HFFc6 (cell line): Measurements from ENCODE around the gene ZNF346. TPM values are rescaled to one million over a fixed set of nuclear protein-coding genes. Genes with fewer than 3 reads are reported as not detected.

ENCODE experiments used
- DNase-seq: peaks from one replicate; pipeline ENCODE4 v3.0.0-alpha.2; 2018
- H3K27ac Mint-ChIP-seq: 2 replicates; pipeline ENCODE4 v1.8.0; 2020; ENCODE audit warnings: mild to moderate bottlenecking, mixed read lengths
- H3K27me3 Mint-ChIP-seq: 2 replicates; pipeline ENCODE4 v1.8.0; 2021; ENCODE audit warnings: mild to moderate bottlenecking, moderate library complexity, mixed read lengths; ENCODE audit not compliant: insufficient read depth
- H3K36me3 Mint-ChIP-seq: 2 replicates; pipeline ENCODE4 v1.8.0; 2021; ENCODE audit warnings: low read depth, mixed read lengths
- H3K4me1 Mint-ChIP-seq: 2 replicates; pipeline ENCODE4 v1.8.0; 2020; ENCODE audit warnings: low read depth, mixed read lengths
- H3K4me3 Mint-ChIP-seq: 2 replicates; pipeline ENCODE4 v1.8.0; 2020; ENCODE audit warnings: mild to moderate bottlenecking, moderate library complexity, mixed read lengths
- H3K9me3 Mint-ChIP-seq: 2 replicates; pipeline ENCODE4 v1.8.0; 2020; ENCODE audit warnings: mild to moderate bottlenecking, mixed read lengths
- CTCF ChIP-seq: fragments of 200-600 bp; sonication (generic); IDR thresholded peaks from 2 replicates; pipeline ENCODE4 v1.5.0; 2021; ENCODE audit warnings: antibody characterized with exemption, mild to moderate bottlenecking
- total RNA-seq, 6 experiments: library from RNA; stranded (reverse); fragmentation: NEBNext Ultra II Directional; extraction: Animal tissue kit (Norgen Biotek cat#: 25700); gene quantifications; 2 replicates in 1 of 6; 3 replicates in 5 of 6; pipeline ENCODE4 v1.2.3, GENCODE V29; 2021

Gene ZNF346
- total RNA-seq, 6 experiments from 2014 or later, result 11.2 to 15.1 (median 12.0) TPM

- Mint-ChIP-seq H3K36me3 (peaks cover 29% of the 10 kb centered on the region), H3K9me3 (no peaks in the 10 kb centered on the region), H3K4me1 (peaks cover 18% of the 10 kb centered on the region)
Observed at GRCh38 chr5:177029498-177029897, 7.0 kb downstream of the ZNF346 start.

GRCh38 chr5:177035976-177036375 is 13.5 kb downstream of the ZNF346 start:
- TF ChIP-seq CTCF, result no peak
- DNase-seq, result no peak
- Mint-ChIP-seq H3K4me1 (peaks cover 7% of the 10 kb centered on the region), H3K36me3 (peaks cover 11% of the 10 kb centered on the region; the same call in 1 of the 2 replicates), H3K27ac (no peak overlapping the region), H3K27me3 (no peaks in the 10 kb centered on the region), H3K4me3 (no peak overlapping the region), H3K9me3 (no peaks in the 10 kb centered on the region)

More at GRCh38 chr5:177029498-177029897, 7.0 kb downstream of the ZNF346 start:
- DNase-seq, result no peak
- Mint-ChIP-seq H3K4me3 (no peak overlapping the region), H3K27ac (no peak overlapping the region), H3K27me3 (no peaks in the 10 kb centered on the region)
- no peak for TF ChIP-seq CTCF

DNA sequence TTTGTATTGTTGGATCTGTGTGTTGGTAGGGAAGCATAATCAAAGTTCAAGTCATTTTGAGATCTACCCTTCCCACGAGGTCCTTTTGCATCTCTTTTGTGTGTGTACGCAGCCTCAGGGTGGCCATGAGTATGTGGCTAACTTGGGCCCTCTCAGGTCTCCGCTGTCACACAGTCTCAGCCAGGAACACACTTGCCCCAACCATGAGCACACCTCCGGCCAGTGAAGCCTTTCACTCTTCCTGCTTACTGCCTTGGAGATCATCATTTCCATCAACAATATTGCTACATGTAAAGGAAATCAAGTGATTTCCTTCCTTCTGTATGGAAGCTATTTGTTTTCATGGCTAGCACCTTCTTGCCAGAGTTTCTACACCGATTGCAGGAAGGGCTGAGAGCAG is 13.9 kb downstream of the ZNF346 start:
- no peak for TF ChIP-seq CTCF
- Mint-ChIP-seq H3K4me1 (peaks cover 8% of the 10 kb centered on the region), H3K4me3 (no peak overlapping the region), H3K9me3 (no peaks in the 10 kb centered on the region), H3K27ac (no peak overlapping the region), H3K36me3 (peaks cover 9% of the 10 kb centered on the region), H3K27me3 (no peaks in the 10 kb centered on the region)
- DNase-seq, result no peak

- Mint-ChIP-seq H3K9me3 (no peaks in the 10 kb centered on the region), H3K4me3 (no peak overlapping the region), H3K27ac (no peak overlapping the region), H3K4me1 (peaks cover 10% of the 10 kb centered on the region; the same call in 1 of the 2 replicates), H3K36me3 (peaks cover 10% of the 10 kb centered on the region), H3K27me3 (no peaks in the 10 kb centered on the region)
- DNase-seq, result no peak
- TF ChIP-seq CTCF, result no peak
Observed at GRCh38 chr5:177036921-177037320, 14.4 kb downstream of the ZNF346 start.

- no peak for TF ChIP-seq CTCF
- H3K27ac Mint-ChIP-seq, result no peak overlapping the region; the same call in 1 of the 2 replicates
- peak; percentile 38 for DNase-seq
- H3K4me1 Mint-ChIP-seq, result peaks cover 10% of the 10 kb centered on the region; the same call in 1 of the 2 replicates
- H3K27me3 Mint-ChIP-seq, result no peaks in the 10 kb centered on the region
- no peak overlapping the region for H3K4me3 Mint-ChIP-seq
- no peaks in the 10 kb centered on the region for H3K9me3 Mint-ChIP-seq
- H3K36me3 Mint-ChIP-seq, result peaks cover 12% of the 10 kb centered on the region
Observed at GRCh38 chr5:177040814-177041420, 18.4 kb downstream of the ZNF346 start.
